Measurements from ENCODE around the gene DNAJC5.
A peak's percentile ranks its signal among the peaks of the same experiment; 100 is the strongest.

DNAJC5 gene

GRCh38 chr20:63942250-63942951, 47.5 kb downstream of the DNAJC5 start:
- DNase-seq: peak; percentile 76

- no peak for DNase-seq
These were observed 48.3 kb downstream of the DNAJC5 start for GRCh38 chr20:63942969-63943807.

- no peak for DNase-seq
These were observed 48.8 kb downstream of the DNAJC5 start for GRCh38 chr20:63943808-63944077.

- no peak for DNase-seq
These were observed 49.4 kb downstream of the DNAJC5 start for GRCh38 chr20:63944078-63944941.

GRCh38 chr20:63945031-63945658, 50.2 kb downstream of the DNAJC5 start:
- DNase-seq: no peak

GRCh38 chr20:63945921-63946920, 51.3 kb downstream of the DNAJC5 start:
- no peak for DNase-seq

- DNase-seq: no peak
These were observed 52.2 kb downstream of the DNAJC5 start for GRCh38 chr20:63946986-63947637.

- no peak for DNase-seq
These were observed 52.9 kb downstream of the DNAJC5 start for GRCh38 chr20:63947638-63948456.

- DNase-seq: no peak
These were observed 55.9 kb downstream of the DNAJC5 start for GRCh38 chr20:63950701-63951397.

- DNase-seq: no peak
These were observed 56.7 kb downstream of the DNAJC5 start for GRCh38 chr20:63951398-63952209.

GRCh38 chr20:63952210-63952535, 57.2 kb downstream of the DNAJC5 start:
- DNase-seq: no peak

- no peak for DNase-seq
These were observed 57.8 kb downstream of the DNAJC5 start for GRCh38 chr20:63952769-63953168.

- no peak for DNase-seq
These were observed 59.0 kb downstream of the DNAJC5 start for GRCh38 chr20:63953764-63954429.

GRCh38 chr20:63955281-63955826, 60.4 kb downstream of the DNAJC5 start:
- DNase-seq: peak; percentile 40

- DNase-seq: peak; percentile 91
These were observed 61.1 kb downstream of the DNAJC5 start, which contains the start of gene UCKL1 for GRCh38 chr20:63955827-63956663. Gene UCKL1, minus strand, starts transcription at chr20:63956416. Its CDS starts 44 bp downstream, at chr20:63956372.

GRCh38 chr20:63956664-63957003, 61.7 kb downstream of the DNAJC5 start:
- DNase-seq: no peak
